ENCODE measurements around the gene KRTAP9-7. TPM values are rescaled to one million over a fixed set of nuclear protein-coding genes. Genes with fewer than 3 reads are reported as not detected.

The KRTAP9-7 gene
- total and polyA plus RNA-seq, 2 donors (not counting 3 experiments of a cell fraction or from before 2014, with no cell fraction given), result not detected

GRCh38 chr17:41315814-41316445, 40.4 kb downstream of the KRTAP9-7 start:
- dilution Hi-C loops (cut with MboI; ENCODE audit: extremely low pct_ligation_motif_present, low sequenced_read_pairs) (no loop called here), intact Hi-C loops (cut with micrococcal nuclease) (no loop called here)
- POLR2A ChIA-PET, result no interaction called here
- no peaks in the 10 kb centered on the region for H3K9me1 ChIP-seq (replicated peaks; ENCODE audit: control insufficient read depth, extremely low read depth, insufficient read depth, low read length)
- no peak overlapping the region for H3K4me3 ChIP-seq (replicated peaks in 1 of 3; ENCODE audit: insufficient read depth in 1 of 3, low read depth in 1 of 3, low read length in 3 of 3)
- no peak overlapping the region for H3K4me2 ChIP-seq (ENCODE audit: insufficient read depth, low read length)
- no peaks in the 10 kb centered on the region for H3K79me2 ChIP-seq (ENCODE audit: control insufficient read depth, insufficient read depth, low read length)
- no peak overlapping the region for H3K9ac ChIP-seq (replicated peaks; ENCODE audit: extremely low read depth, insufficient read depth, low read length)
- no peak overlapping the region for H2AFZ ChIP-seq (ENCODE audit: low read depth, low read length)
- no peaks in the 10 kb centered on the region for H3K4me1 ChIP-seq (ENCODE audit: control insufficient read depth, extremely low read depth, insufficient read depth, low read length)
- CTCF ChIA-PET, result interaction anchor here (1.5 kb wide), 1 partner anchor 233 kb away, joined by 4 read pairs; no protein-coding TSS in a partner anchor
- no peak for TF ChIP-seq EZH2 (IDR thresholded peaks at IDR 0.05; ENCODE audit: borderline replicate concordance, low read depth, low read length, severe bottlenecking)
- TF ChIP-seq POLR2A (IDR thresholded peaks at IDR 0.05; ENCODE audit: low read depth, low read length), result no peak
- no peak for TF ChIP-seq POLR2AphosphoS5 (IDR thresholded peaks at IDR 0.05; ENCODE audit: insufficient read depth, low read depth, low read length)
- TF ChIP-seq, protein P1, sequence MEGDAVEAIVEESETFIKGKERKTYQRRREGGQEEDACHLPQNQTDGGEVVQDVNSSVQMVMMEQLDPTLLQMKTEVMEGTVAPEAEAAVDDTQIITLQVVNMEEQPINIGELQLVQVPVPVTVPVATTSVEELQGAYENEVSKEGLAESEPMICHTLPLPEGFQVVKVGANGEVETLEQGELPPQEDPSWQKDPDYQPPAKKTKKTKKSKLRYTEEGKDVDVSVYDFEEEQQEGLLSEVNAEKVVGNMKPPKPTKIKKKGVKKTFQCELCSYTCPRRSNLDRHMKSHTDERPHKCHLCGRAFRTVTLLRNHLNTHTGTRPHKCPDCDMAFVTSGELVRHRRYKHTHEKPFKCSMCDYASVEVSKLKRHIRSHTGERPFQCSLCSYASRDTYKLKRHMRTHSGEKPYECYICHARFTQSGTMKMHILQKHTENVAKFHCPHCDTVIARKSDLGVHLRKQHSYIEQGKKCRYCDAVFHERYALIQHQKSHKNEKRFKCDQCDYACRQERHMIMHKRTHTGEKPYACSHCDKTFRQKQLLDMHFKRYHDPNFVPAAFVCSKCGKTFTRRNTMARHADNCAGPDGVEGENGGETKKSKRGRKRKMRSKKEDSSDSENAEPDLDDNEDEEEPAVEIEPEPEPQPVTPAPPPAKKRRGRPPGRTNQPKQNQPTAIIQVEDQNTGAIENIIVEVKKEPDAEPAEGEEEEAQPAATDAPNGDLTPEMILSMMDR (IDR thresholded peaks at IDR 0.05; ENCODE audit: extremely low read depth in 1 of 2, insufficient read depth in 1 of 2, low read depth in 1 of 2, low read length in 2 of 2), result no peak
- TF ChIP-seq, protein P2, sequence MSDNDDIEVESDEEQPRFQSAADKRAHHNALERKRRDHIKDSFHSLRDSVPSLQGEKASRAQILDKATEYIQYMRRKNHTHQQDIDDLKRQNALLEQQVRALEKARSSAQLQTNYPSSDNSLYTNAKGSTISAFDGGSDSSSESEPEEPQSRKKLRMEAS (IDR thresholded peaks at IDR 0.05; ENCODE audit: insufficient read depth, insufficient read length), result no peak
- TF ChIP-seq JUN (IDR thresholded peaks at IDR 0.05; ENCODE audit: borderline replicate concordance, insufficient read depth, insufficient read length, low read depth), result no peak
- no peak for TF ChIP-seq FOS (IDR thresholded peaks at IDR 0.05; ENCODE audit: borderline replicate concordance, insufficient read depth, low read length)
- TF ChIP-seq MYC (IDR thresholded peaks at IDR 0.05; ENCODE audit: low read depth, low read length), result no peak
- TF ChIP-seq GATA2 (IDR thresholded peaks at IDR 0.05; ENCODE audit: insufficient read depth, insufficient read length, low read depth, low read length), result no peak
- DNase-seq (ENCODE audit: low read depth, low spot score) (no peak), FAIRE-seq (no peak)
- BruUV-seq (replicated peaks), result no TSS peak
- H3K27ac ChIP-seq (ENCODE audit: insufficient read depth, low read depth, low read length), result no peak overlapping the region
- H4K20me1 ChIP-seq (replicated peaks; ENCODE audit: control insufficient read depth, extremely low read depth, insufficient read depth, low read length), result no peaks in the 10 kb centered on the region
- H3K9me3 ChIP-seq (replicated peaks; ENCODE audit: control insufficient read depth, insufficient read depth, low read length), result no peaks in the 10 kb centered on the region
- H3K36me3 ChIP-seq (ENCODE audit: control insufficient read depth in 2 of 2, extremely low read depth in 1 of 2, insufficient read depth in 2 of 2, low read length in 2 of 2), result no peaks in the 10 kb centered on the region
- peaks cover 0 to 2% of the 10 kb centered on the region in 2 experiments for H3K27me3 ChIP-seq (ENCODE audit: control insufficient read depth in 2 of 2, insufficient read depth in 2 of 2, low read length in 2 of 2)

All from endothelial cell of umbilical vein (primary cell).